ENCODE data around the gene CAB39. TPM values are rescaled to one million over a fixed set of nuclear protein-coding genes. Genes with fewer than 3 reads are reported as not detected.
A peak's percentile ranks its signal among the peaks of the same experiment; 100 is the strongest.

The CAB39 gene
- polyA plus RNA-seq, 1 of the 3 experiments (the other 2 are of a cell fraction), result 15.7 TPM

DNA sequence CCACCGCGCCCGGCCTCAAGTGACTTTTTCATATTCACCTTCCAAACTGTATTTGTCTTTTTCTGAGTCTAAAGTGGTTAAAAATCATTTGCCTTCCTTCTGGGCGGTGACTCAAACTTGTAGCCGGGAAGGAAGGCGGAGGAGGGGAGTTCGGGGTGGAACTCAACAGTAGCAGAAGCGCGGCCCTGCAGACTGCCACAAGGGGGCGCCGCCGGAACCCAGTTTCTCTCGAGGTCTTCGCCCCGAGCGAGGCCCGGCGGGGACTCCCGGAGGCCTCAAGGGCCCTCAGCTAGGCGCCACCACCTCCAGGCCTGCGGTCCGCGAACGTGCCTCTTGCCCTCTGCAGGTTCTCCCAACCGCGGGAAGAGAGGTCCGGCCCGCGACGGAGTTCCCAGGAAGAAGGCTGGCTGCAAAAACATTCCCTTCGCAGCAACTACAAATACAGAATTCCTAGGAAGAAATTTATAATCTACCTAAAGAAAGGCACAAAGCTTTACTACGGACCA lies 135.3 kb downstream of the CAB39 start (continued):
- TF ChIP-seq JUND (IDR thresholded peaks at IDR 0.05), result no peak
- TF ChIP-seq, protein P1, sequence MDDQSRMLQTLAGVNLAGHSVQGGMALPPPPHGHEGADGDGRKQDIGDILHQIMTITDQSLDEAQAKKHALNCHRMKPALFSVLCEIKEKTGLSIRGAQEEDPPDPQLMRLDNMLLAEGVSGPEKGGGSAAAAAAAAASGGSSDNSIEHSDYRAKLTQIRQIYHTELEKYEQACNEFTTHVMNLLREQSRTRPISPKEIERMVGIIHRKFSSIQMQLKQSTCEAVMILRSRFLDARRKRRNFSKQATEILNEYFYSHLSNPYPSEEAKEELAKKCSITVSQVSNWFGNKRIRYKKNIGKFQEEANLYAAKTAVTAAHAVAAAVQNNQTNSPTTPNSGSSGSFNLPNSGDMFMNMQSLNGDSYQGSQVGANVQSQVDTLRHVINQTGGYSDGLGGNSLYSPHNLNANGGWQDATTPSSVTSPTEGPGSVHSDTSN (IDR thresholded peaks at IDR 0.05), result 0 out of 2 replicates have a peak, but pooled peaks have one; percentile 7
- TF ChIP-seq NFIC (IDR thresholded peaks at IDR 0.05; ENCODE audit: borderline replicate concordance), result 0 out of 2 replicates have a peak, but pooled peaks have one; percentile 11
- TF ChIP-seq, protein P2, sequence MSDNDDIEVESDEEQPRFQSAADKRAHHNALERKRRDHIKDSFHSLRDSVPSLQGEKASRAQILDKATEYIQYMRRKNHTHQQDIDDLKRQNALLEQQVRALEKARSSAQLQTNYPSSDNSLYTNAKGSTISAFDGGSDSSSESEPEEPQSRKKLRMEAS (IDR thresholded peaks at IDR 0.05; ENCODE audit: low read depth), result peak; percentile 59; the same call in 1 of the 2 replicates
- no peak for TF ChIP-seq FOXM1 (IDR thresholded peaks at IDR 0.05; ENCODE audit: low read depth)
- TF ChIP-seq, protein P3, sequence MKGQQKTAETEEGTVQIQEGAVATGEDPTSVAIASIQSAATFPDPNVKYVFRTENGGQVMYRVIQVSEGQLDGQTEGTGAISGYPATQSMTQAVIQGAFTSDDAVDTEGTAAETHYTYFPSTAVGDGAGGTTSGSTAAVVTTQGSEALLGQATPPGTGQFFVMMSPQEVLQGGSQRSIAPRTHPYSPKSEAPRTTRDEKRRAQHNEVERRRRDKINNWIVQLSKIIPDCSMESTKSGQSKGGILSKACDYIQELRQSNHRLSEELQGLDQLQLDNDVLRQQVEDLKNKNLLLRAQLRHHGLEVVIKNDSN (IDR thresholded peaks at IDR 0.05; ENCODE audit: borderline replicate concordance, low read depth), result no peak
- TF ChIP-seq ELF1 (IDR thresholded peaks at IDR 0.05), result no peak
- no peak for TF ChIP-seq GATA2 (CRISPR knock-in tag; IDR thresholded peaks at IDR 0.05)
- no peak for TF ChIP-seq MEF2A (IDR thresholded peaks at IDR 0.05; ENCODE audit: borderline replicate concordance, low read depth)

DNA sequence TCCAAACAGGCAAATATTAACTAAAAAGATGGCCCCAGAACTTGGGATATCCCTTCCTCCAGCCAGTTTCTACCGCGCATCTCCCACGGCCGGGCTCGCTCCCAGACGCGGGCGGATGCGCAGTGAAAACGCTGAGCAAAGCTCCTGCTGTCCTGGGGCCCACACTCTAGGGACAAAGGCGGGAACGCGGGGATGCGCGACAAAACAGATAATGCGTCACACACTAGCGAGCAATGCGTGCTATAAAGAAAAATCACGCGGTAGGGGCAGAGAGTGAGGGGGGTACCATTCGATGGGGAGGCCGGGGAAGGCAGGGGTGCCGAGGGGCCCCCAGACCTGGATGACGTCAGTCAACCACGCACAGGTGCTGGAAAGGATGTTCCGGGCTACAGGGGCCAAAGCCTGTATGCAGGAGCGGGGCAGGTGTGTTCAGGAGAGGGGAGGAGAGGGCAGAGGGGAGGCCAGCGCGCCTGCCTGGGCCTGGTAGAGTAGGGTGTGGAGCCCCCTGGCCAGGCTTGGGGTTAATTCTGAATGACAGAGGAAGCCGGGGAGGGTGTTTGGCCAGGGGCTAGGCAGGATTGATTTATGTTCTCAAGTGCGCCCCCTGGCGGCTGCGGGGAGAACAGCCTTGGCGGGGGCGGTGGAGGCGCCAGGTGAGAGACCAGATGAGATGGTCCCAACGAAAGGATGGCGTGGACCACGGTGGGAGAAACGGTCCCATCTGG lies 137.2 kb downstream of the CAB39 start:
- H3K4me1 ChIP-seq (ENCODE audit: control insufficient read depth in 1 of 2, insufficient read depth in 2 of 2, low read depth in 1 of 2, low read length in 1 of 2), result no peaks in the 10 kb centered on the region; a peak in 1 of 4 replicates
- TF ChIP-seq, protein P1 (IDR thresholded peaks at IDR 0.05), result no peak
- TF ChIP-seq, protein P4, sequence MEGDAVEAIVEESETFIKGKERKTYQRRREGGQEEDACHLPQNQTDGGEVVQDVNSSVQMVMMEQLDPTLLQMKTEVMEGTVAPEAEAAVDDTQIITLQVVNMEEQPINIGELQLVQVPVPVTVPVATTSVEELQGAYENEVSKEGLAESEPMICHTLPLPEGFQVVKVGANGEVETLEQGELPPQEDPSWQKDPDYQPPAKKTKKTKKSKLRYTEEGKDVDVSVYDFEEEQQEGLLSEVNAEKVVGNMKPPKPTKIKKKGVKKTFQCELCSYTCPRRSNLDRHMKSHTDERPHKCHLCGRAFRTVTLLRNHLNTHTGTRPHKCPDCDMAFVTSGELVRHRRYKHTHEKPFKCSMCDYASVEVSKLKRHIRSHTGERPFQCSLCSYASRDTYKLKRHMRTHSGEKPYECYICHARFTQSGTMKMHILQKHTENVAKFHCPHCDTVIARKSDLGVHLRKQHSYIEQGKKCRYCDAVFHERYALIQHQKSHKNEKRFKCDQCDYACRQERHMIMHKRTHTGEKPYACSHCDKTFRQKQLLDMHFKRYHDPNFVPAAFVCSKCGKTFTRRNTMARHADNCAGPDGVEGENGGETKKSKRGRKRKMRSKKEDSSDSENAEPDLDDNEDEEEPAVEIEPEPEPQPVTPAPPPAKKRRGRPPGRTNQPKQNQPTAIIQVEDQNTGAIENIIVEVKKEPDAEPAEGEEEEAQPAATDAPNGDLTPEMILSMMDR (IDR thresholded peaks at IDR 0.05), result peak; percentile 46
- TF ChIP-seq EZH2phosphoT487 (IDR thresholded peaks at IDR 0.05; ENCODE audit: borderline replicate concordance, low read depth), result no peak
- H3K9ac ChIP-seq, result no peak overlapping the region
- H4K20me1 ChIP-seq (ENCODE audit: insufficient read depth), result no peaks in the 10 kb centered on the region
- no peak overlapping the region for H3K4me2 ChIP-seq
- H3K36me3 ChIP-seq (replicated peaks in 1 of 2; ENCODE audit: control insufficient read depth in 1 of 2, insufficient read depth in 2 of 2, low read length in 1 of 2), result no peaks in the 10 kb centered on the region
- ChIA-PET POLR2A (no interaction called here), CTCF (interaction anchor here (0.6 to 10.0 kb wide), 10 partner anchors 9 to 136 kb away, joined by 3 to 106 read pairs (median 16); partner anchors contain the start of gene ITM2C)
- H3K9me2 ChIP-seq, result no peaks in the 10 kb centered on the region
- WGBS (ENCODE audit: low lambda C conversion rate), result 91% methylated on average over 40 of the region's 40 CpGs
- no peaks in the 10 kb centered on the region for H3F3A ChIP-seq (replicated peaks; ENCODE audit: insufficient read depth)
- H3K4me3 ChIP-seq (ENCODE audit: low read depth in 2 of 2, low read length in 1 of 2), result peak overlapping the region in 1 of 2 experiments; percentile 44; a peak in 1 of 4 replicates
- no peak overlapping the region for H3K27ac ChIP-seq (ENCODE audit: low read depth in 2 of 2, low read length in 1 of 2)
- H2AFZ ChIP-seq (ENCODE audit: low read depth), result no peak overlapping the region
- H3K9me3 ChIP-seq, result no peaks in the 10 kb centered on the region
- no peak for DNase-seq
- peaks cover 14% of the 10 kb centered on the region for H3K27me3 ChIP-seq (ENCODE audit: insufficient read depth)
- H3K79me2 ChIP-seq (ENCODE audit: insufficient read depth), result no peaks in the 10 kb centered on the region

All from SK-N-SH (cell line).